NCI-H1092 (cell line): ENCODE results near the gene PNMA8A.
A peak's percentile ranks its signal among the peaks of the same experiment; 100 is the strongest.

Experiments
- DNase-seq: peaks from one replicate; lab custom pipeline; 2025; lab: John Stamatoyannopoulos, UW

PNMA8A gene

GRCh38 chr19:46491975-46492682 lies 20.8 kb upstream of the PNMA8A start:
- no peak for DNase-seq

DNA sequence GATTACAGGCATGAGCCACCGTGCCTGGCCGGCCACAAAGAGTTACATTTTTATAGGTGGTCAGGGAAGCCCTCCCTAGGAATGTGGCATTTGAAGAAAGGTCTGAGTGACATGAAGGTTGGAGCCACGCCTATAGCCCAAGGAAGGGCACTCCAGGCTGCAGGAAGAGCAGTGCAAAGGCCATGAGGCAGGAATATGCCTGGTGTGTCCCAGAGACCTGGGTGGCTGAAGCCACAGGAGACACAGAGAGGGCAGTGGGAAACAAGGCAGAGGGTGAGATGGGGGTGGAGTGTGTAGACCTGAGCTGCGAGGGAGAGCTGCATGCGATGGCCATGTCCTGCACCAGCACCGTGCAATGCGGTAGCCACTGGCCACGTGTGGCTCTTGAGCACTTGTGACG lies 19.4 kb upstream of the PNMA8A start:
- DNase-seq, result no peak

DNA sequence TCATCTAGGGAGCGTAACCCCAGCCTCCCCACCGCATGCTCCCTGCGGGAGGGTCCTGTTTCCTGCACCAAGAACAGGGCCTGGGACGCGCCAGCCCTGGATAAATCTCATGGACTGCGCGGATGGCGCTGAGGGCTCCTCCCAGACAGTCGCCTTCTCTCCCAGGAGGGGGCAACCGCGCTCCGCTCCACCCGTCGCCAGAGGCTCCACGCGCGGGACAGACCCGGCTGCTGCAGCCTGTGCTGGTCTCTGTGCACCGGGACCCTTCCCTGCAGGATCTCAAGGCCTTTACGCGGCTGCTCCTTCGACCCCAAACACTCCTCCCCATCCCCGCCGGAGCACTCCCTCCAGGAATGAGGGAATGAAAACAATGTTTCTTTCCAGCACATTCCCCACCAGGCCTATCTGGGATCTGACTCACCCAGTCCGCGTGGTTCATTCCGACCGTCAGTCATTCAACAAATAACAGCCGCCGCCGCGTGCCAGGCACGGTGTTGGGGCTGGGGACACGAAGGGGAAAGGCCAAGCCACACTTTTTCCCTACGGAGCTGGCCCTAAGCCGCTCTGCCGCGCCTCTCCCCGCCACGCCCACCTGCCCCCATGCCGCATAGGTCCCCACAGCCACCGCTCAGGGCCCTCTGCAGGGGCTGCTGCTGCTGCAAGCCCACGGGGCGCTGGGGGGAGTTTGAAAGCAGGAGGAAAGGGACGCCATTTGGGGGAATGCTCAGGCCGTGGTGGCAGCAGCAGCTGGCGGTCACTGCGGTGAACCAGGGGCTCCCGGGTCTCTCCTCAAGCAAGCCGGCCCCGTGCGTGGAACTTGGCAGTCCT lies 18.3 kb upstream of the PNMA8A start:
- no peak for DNase-seq

GRCh38 chr19:46488551-46488950 lies 17.2 kb upstream of the PNMA8A start:
- DNase-seq, result no peak

GRCh38 chr19:46487802-46488445 lies 16.6 kb upstream of the PNMA8A start:
- DNase-seq, result peak; percentile 58

DNA sequence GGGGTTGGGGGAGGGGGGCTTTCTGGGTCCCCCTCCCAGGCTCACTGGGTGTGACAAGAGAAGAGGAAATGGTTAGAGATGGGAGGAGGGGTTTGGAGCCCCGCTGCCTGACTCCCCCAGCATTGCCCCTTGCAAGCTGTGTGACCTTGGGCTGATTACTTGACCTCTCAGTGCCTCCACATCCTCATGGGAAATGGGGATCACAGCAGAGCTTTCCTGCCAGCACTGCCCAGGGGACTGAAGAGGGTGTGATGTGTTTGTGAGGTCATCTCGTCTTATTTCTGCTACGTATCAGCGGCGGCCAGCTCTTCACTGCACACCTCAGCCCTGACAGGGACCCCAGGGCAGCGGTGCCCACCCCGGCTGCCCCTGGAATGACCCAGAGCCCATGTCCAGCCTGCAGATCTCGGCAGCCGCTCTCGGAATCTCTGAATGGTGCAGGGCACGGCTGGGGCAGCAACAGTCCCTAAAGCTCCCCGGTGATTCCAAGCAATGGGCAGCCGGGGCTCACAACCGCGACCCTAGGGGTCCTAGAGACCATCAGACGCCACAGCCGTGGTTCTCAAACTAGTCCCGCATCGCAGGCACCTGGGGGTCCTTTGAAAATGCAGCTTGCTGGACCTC lies 15.9 kb upstream of the PNMA8A start:
- no peak for DNase-seq

- no peak for DNase-seq
Measured at GRCh38 chr19:46486358-46486757, 15.0 kb upstream of the PNMA8A start.

GRCh38 chr19:46484656-46485055 lies 13.3 kb upstream of the PNMA8A start:
- DNase-seq, result no peak

DNA sequence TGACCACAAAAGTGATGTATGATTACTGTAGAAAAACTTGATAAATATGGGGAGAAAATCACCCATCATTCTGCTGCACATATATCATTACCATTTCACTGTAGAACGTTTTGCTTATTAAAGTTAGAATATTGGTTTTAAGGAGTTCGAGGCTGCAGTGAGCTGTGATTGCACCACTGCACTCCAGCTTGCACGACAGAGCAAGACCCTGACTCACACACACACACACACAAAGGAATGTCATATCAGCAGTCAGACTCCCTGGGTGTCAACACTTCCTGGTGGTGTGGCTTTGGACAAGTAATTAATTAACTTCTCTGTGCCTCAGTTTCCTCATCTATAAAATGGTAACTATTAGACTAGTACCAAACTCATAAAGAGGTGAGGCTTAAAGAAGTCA lies 11.3 kb upstream of the PNMA8A start:
- DNase-seq, result no peak

DNA sequence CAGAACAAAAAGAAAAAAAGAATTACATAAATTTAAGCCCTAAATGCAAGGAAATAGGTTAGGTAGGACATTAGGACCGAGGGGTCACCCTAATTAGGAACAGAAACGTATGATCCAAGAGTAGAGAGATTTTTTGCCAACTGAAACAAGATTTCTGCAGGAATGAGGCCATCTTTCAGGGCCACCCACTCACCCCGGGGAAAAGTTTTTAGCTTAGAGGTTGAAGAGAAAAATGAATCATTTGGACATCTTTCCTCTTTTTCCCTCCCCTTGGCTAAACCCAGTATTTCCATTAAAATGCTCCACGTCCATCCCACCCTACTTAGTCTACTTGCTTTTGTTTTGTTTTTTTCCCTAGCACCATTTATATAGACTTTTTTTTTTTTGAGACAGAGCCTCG lies 10.6 kb upstream of the PNMA8A start:
- no peak for DNase-seq

DNA sequence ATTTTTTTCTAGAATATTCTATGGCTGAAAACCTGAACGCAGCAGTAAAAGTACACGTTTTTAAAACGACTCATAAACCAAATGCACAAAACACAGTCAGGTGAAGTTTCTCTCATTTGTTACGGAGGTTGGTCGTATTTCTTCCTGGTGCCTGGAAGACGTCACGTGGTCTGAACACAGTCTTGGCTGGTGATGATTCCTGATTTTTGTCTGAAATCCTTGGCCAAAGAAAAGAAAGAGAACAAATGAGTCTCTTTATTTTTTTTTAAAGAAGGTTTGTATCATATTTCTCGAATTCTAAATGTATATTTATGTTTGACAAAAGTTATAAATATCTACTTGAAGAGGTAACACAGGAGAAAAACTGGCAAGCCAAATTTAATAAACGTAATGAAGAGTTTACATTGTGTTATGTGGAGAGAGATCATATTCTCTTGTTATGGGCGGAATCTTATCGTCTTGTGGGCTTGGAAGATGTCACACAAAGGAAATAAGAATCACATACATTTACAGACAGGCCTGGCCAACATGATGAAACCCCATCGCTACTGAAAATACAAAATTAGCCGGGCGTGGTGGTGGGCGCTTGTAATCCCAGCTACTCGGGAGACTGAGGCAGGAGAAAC lies 10.0 kb upstream of the PNMA8A start:
- DNase-seq, result no peak

DNA sequence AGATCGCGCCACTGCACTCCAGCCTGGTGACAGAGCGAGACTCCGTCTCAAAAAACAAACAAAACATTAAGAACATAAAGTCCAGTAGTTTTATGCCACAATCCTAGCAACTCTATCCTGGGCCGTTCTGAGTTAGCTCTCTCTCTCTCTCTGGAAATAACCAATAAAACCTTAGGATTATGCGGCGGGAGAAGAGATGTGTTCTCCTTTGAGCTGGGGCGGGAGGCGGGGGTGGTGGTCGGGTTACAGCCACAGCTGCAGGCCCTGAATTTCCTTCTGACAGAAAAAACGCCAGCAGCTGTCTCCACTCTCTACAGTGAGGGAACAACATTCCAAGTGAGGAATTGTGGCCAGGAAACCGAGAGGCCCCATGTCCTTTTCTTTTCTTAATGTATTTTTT lies 9.1 kb upstream of the PNMA8A start:
- DNase-seq, result no peak

DNA sequence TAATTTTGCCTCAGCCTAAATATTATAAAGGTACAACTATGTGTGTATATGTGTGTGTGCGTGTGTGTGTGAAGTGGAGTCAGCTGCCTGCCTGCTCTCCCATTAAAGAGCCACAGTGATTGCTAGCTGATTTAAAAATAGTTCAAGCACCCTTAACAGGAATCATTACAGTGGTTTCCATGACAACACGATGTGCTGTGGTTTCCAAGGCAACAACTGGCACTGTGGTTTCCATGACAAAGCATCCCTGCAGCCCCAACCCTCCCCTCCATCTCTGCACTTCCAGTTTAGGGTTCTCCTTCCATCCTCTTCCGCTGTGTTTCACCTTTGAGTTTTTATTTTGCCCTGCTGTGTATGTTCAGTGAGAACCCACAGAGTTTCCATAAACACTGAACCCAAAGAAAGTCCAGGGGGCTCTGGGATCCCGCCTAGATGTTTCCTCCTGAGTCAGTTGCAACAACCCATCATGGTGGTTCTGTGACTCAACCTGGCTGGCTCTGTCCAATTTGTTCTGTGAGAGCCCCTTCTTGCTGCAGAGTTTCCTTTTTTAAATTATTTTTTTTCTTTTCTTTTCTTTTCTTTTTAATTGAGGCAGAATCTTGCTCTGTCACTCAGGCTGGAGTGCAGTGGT lies 7.1 kb upstream of the PNMA8A start:
- DNase-seq, result peak; percentile 15

DNA sequence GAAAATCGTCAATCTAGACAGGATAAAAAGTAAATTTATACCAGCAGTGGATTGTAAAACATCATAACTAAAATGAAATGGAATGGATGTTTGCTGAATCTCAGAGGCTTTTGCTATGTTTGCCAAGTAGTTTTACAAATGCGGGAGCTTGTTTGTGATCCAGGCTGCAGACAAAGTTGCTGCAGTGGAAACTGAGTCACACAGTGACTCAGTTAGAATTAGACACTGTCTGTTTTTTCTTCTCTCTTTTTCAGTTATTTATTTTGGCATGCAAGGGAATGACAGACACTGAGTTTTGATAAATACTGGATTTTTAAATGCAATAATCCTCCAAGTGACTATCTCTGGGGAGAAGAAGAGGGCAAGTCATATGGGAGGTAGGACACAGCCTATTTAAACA lies 4.6 kb upstream of the PNMA8A start:
- DNase-seq, result no peak

GRCh38 chr19:46474211-46474610 lies 2.8 kb upstream of the PNMA8A start:
- DNase-seq, result no peak

DNA sequence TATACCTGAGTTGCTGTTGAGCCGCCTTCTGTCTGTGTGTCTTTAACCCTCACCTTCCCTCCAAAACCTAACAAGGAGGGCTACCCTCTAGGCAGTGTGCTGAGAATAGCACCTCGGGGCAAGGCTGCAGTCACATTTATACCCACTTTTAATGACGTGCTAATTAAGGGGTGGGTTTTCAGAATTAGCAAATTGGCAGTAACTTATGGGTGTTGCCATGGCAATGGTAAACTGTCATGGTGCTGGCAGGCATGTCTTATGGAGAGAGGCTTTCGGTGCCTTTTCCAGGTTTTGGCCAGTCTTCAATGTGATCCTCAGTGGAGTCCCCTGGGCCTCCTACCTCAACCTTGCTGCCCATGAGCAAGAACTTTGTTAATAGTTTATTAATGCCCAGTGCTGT lies 1.2 kb upstream of the PNMA8A start:
- no peak for DNase-seq

DNA sequence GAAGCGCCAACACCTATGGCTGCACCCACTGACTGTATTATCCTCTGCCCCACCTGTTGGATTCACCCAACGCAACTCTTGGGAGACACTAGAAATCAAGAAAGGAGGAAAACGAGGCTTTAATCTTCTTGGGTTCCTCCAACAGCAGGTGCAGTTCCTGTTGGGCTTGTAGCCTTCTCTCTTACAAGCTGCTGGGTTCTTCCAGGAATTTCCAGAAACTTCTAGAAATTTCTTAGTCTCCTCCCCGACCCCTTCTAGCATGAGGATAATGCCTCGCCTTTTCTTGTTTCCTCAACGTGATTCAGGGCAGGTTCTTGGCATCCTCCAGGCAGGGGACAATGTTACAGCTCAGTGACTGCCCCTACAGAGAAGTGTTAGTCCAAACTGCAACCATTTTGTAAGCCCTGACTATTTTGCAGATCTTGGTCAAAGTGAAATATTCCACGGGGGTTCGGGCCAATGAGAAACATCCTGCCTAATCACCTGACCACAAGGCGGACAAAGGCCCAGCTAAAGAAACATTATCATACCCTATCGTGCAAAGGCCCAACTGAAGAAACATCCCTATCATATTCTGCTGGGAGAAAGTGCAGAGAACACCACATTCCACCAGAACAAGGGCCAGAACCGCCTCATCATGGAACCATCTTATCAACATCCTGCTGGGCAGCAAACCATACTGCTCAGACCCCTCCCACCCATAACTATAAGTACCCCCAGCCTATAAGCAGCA lies 614 bp upstream of the PNMA8A start:
- DNase-seq, result no peak

DNA sequence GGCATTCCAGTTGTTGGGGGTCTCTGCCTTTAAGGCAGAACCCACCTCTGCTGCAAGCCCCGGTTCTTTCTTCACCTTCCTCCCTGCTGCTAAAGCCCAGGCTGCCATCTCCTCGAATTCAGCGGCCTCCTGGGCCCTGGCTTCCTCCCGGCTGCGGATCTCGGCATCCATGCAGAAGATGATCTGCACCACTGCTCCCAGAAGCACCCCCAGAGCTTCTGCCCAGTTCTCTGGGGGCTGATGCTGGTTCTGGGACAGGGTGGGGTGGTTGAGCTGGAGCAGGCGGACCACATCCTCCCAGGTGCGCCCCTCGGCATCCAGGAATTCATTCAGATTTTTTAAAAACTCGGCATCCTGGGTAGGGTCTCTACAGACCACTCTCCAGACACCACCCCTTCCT lies 987 bp downstream of the PNMA8A start:
- DNase-seq, result no peak

DNA sequence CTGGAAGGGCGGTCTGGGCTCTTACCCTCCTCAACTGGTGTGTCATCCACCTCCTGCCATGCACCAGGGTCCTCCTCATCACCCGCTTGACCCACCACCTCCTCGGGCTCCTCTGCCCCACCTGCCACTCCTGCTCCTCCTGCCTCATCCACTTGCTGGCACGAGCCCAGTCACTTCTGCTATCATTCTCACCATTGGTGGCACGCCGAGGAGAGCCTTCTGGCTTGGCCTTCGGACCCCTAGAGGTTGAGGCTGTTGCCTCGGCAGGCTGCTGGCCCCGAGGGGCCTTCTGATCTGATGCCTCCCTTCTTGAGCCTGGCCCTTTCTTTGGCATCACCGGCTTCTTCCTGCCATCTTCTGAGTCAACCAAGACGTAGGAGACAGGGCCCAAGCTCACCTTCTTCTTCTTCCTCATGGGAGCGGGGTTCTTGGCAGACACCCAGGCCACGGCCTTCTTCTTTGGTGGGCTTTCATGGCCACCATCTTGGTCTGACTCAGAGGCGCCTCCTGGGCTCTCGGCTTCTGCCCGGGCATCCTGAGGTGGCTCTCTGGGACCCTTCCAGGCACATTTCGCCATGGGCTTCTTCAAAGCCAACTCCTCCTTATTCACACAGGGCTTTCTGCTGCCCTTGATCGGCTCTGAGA lies 1.7 kb downstream of the PNMA8A start:
- DNase-seq, result no peak

GRCh38 chr19:46466536-46467196 lies 4.7 kb downstream of the PNMA8A start:
- DNase-seq, result no peak
